ENCODE data around the gene PZP.

Gene PZP

DNA sequence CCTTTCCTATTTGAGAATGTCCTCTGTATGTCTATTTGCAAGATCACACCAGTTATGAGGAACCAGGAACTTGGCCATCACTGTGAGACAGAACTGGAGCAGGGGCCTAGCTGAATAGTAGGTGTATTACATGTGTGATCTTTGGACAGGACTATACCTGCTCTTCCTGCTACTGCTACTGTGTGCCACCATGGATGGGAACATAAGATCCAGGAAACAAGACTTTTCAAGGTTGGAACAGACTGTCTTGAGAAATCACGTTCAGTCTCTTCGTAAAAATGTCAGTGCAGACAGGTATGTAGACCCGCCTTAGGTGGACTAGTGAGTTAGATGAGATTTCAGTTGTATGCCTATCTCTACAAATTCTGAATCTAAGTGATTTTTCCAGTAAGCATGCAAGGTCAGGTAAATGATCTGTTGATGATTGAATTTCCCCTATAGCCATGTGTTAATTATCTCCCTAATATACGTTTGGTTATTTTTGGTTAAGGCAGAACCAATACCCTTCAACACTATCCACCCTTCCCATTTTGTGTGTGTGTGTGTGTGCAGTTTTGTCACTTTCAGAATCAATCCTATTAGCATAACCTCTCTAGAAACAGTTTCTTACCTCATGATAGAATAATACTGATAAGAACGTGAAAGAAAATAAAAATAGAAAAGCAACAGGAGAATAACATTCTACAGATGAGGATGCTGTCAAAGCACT is 99.5 kb downstream of the PZP start:
- no peak overlapping the region for H3K4me3 Mint-ChIP-seq
- H3K36me3 Mint-ChIP-seq (ENCODE audit: low read depth), result peaks cover 2% of the 10 kb centered on the region
- H3K9me3 Mint-ChIP-seq, result no peaks in the 10 kb centered on the region

DNA sequence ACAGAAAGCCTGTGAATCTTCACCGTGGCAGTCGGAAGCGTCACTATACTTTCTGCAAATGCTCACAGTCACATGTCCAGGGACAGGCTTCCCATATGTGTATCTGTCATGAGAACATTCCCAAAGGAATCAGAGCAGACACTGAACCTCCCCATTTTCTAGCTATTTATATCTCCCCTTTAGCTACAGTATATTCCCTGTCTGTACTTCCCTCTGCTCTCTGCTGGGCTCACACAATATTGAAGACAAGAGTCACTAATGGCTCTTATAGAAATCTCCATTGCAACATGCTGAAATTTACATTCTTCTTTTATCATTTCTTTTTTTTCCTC is 100.7 kb downstream of the PZP start:
- Mint-ChIP-seq H3K27me3 (no peaks in the 10 kb centered on the region), H3K9me3 (no peaks in the 10 kb centered on the region), H3K4me3 (no peak overlapping the region), H3K27ac (no peak overlapping the region), H3K36me3 (ENCODE audit: low read depth) (no peaks in the 10 kb centered on the region), H3K4me1 (ENCODE audit: low read depth) (peaks cover 18% of the 10 kb centered on the region)
- no peak for DNase-seq

More for the DNA sequence above, 99.5 kb downstream of the PZP start:
- no peak overlapping the region for H3K27ac Mint-ChIP-seq
- peaks cover 12% of the 10 kb centered on the region for H3K4me1 Mint-ChIP-seq (ENCODE audit: low read depth)
- no peak for DNase-seq
- no peaks in the 10 kb centered on the region for H3K27me3 Mint-ChIP-seq

DNA sequence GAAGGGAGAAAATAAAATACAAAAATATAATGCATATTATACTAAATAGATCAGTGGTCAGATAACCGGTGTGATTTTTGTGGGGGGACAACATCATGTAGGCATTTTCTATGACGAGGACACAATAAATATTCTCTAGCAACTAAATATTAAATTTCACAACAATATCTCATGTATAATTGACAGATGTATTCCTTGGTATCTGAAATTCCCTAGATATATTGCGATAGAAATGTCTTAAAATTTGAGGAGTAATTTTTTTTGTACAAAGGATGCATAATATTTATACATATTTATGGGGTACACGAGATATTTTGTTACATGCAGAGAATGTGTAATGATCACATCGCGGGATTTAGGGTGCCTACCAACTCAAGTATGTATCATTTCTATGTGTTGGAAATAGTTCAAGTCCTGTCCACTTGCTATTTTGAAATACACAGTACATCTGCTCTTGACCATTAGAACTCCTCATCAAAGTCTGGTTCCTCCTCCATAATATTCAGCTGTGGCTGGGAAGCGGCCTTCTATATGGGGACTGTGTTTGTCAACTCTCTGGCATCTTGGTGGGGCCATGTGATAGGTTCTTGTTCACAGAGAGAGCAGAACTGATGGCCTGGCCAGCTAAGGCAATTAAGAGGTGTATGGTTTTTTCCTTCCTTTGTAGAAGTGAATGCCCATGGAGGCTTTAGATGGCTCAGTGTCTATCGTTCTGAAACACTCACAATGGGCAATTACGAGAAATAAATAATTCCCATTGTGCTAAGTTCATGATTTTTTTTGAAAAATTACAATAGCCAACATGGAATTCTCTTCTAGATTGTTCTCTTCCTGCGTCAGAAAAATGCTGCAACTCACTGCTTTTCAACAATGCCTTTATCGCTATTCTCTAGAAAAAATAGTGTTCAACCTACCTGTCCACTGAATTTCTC is 101.3 kb downstream of the PZP start:
- Mint-ChIP-seq H3K4me3 (no peak overlapping the region), H3K4me1 (ENCODE audit: low read depth) (peaks cover 18% of the 10 kb centered on the region), H3K27ac (peak overlapping the region; percentile 22), H3K9me3 (no peaks in the 10 kb centered on the region), H3K36me3 (ENCODE audit: low read depth) (no peaks in the 10 kb centered on the region), H3K27me3 (no peaks in the 10 kb centered on the region)
- DNase-seq, result no peak

DNA sequence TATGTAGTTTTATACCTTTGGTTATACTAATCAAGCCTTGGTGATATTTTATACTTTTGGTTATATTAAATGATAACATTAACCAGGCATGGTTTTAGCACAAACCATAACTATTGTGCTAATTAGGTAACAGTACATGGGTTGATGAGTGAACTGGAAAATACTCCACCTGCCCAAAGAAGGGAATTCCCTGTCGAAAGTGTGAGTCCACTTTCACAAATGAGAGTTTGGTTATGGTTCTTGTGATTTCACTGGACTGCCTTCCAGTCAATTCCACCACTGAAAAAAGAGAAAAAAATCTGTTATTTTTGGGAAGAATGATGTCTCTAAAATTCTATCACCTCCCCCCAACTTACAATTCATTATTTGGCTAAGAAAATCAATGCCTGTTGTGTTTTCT is 102.1 kb downstream of the PZP start:
- no peak overlapping the region for H3K27ac Mint-ChIP-seq
- peaks cover 18% of the 10 kb centered on the region for H3K4me1 Mint-ChIP-seq (ENCODE audit: low read depth)
- DNase-seq, result no peak
- no peak overlapping the region for H3K4me3 Mint-ChIP-seq
- H3K27me3 Mint-ChIP-seq, result no peaks in the 10 kb centered on the region
- H3K36me3 Mint-ChIP-seq (ENCODE audit: low read depth), result peaks cover 1% of the 10 kb centered on the region
- no peaks in the 10 kb centered on the region for H3K9me3 Mint-ChIP-seq

- Mint-ChIP-seq H3K4me3 (no peak overlapping the region), H3K9me3 (no peaks in the 10 kb centered on the region), H3K27ac (no peak overlapping the region), H3K36me3 (ENCODE audit: low read depth) (peaks cover 4% of the 10 kb centered on the region), H3K27me3 (no peaks in the 10 kb centered on the region), H3K4me1 (ENCODE audit: low read depth) (peaks cover 18% of the 10 kb centered on the region)
- no peak for DNase-seq
These were observed 103.3 kb downstream of the PZP start for GRCh38 chr12:9104767-9105423.

- Mint-ChIP-seq H3K4me3 (no peak overlapping the region), H3K27me3 (no peaks in the 10 kb centered on the region), H3K4me1 (ENCODE audit: low read depth) (peaks cover 18% of the 10 kb centered on the region), H3K9me3 (no peaks in the 10 kb centered on the region), H3K27ac (no peak overlapping the region), H3K36me3 (ENCODE audit: low read depth) (peaks cover 4% of the 10 kb centered on the region)
- no peak for DNase-seq
These were observed 104.1 kb downstream of the PZP start for GRCh38 chr12:9104087-9104486.

GRCh38 chr12:9103050-9103849 is 104.9 kb downstream of the PZP start:
- peaks cover 4% of the 10 kb centered on the region for H3K36me3 Mint-ChIP-seq (ENCODE audit: low read depth)
- H3K27me3 Mint-ChIP-seq, result no peaks in the 10 kb centered on the region
- no peak overlapping the region for H3K27ac Mint-ChIP-seq
- H3K4me3 Mint-ChIP-seq, result no peak overlapping the region
- DNase-seq, result no peak
- H3K9me3 Mint-ChIP-seq, result no peaks in the 10 kb centered on the region
- H3K4me1 Mint-ChIP-seq (ENCODE audit: low read depth), result peaks cover 18% of the 10 kb centered on the region

DNA sequence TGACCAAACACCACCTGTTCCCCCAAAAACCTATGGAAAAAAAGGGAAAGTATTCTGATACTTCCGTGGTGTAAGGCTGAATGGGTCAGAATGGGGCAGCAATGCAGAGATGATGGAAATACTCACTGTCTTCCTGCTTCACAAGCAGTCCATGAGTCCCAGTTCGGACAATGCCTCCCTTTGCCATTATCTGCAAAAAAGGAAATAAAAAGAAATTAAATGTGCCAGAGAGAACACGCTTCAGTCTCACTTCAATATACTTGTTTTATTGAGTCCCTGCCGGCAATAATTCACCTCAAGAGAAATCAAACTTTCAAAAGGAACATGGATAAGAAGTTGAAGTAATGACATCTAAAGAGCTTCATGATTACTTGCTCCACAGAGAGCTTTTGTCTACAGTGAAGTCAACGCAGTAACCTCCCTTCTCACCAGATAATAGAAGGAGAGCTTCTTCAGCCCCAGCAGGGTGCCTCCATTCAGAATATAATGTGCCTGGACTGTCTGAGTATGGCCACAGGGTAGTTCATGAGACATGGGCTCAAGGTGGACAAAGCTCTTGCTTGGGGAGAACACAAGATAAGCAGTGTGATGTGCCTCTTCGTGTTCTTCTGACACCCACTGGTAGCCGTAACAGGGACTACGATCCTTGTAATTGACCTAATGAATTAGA is 107.0 kb downstream of the PZP start:
- no peak overlapping the region for H3K27ac Mint-ChIP-seq
- peaks cover 4% of the 10 kb centered on the region for H3K36me3 Mint-ChIP-seq (ENCODE audit: low read depth)
- no peak overlapping the region for H3K4me3 Mint-ChIP-seq
- peaks cover 18% of the 10 kb centered on the region for H3K4me1 Mint-ChIP-seq (ENCODE audit: low read depth)
- H3K9me3 Mint-ChIP-seq, result no peaks in the 10 kb centered on the region
- H3K27me3 Mint-ChIP-seq, result no peaks in the 10 kb centered on the region
- no peak for DNase-seq

DNA sequence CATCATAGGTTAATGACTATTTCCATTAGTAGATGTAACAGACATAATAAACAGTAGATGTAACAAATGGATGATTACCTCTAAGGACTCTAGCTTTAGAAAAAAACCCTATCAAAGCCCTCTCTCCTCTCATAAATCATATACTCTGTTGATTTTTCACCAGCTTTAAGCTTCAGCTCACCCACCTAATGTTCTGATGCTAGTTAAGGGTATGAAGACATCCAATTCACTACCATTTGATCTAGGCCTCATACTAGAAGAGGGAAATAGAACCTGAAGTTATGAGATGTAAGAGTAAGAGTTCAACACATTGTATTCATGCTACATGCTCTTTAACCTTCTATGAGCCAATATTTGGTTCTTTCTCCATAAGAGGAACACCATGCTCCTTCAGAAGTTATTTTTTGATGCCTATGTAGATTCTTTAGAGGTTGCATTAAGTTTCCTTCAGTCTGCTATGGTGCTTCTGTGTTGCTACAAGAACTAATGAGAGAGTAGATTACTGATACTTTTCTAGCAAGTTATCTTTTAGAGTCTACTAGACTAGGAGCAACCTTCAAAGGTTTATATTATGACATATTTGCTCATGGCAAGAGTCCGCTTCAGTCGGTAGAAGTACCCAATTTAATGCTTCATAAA is 108.5 kb downstream of the PZP start:
- Mint-ChIP-seq H3K27ac (no peak overlapping the region), H3K27me3 (no peaks in the 10 kb centered on the region), H3K36me3 (ENCODE audit: low read depth) (peaks cover 4% of the 10 kb centered on the region), H3K9me3 (no peaks in the 10 kb centered on the region), H3K4me3 (no peak overlapping the region), H3K4me1 (ENCODE audit: low read depth) (peaks cover 12% of the 10 kb centered on the region)
- DNase-seq, result no peak

Data from activated T-cell treated with anti-CD3 and anti-CD28 coated beads, Interleukin-2, amount 50 U/mL, for 24 hours (primary cell).